ENCODE results near the gene PAM. TPM values are rescaled to one million over a fixed set of nuclear protein-coding genes. Genes with fewer than 3 reads are reported as not detected.
A peak's percentile ranks its signal among the peaks of the same experiment; 100 is the strongest.

The PAM gene
- total RNA-seq, 1 experiment from 2014 or later: 90.0 TPM

- POLR2A ChIA-PET (ENCODE audit: unreplicated experiment): no interaction called here
- Histone ChIP-seq H2AFZ (ENCODE audit: low read length) (no peak overlapping the region), H3K4me1 (ENCODE audit: insufficient read depth, low read length) (no peaks in the 10 kb centered on the region; the same call in 1 of the 2 replicates), H3K9me3 (ENCODE audit: low read length) (no peaks in the 10 kb centered on the region), H3K4me3 (ENCODE audit: low read length) (no peak overlapping the region), H3K36me3 (ENCODE audit: low read depth, low read length) (no peaks in the 10 kb centered on the region), H3K79me2 (ENCODE audit: low read length) (no peaks in the 10 kb centered on the region), H4K20me1 (ENCODE audit: low read length) (no peaks in the 10 kb centered on the region), H3F3A (ENCODE audit: low read length, unreplicated experiment) (no peaks in the 10 kb centered on the region), H3K27ac (ENCODE audit: low read length) (no peak overlapping the region), H3K9ac (ENCODE audit: low read length) (no peak overlapping the region), H3K4me2 (ENCODE audit: low read length) (no peak overlapping the region), H3K27me3 (ENCODE audit: low read length) (no peaks in the 10 kb centered on the region), H3K9me2 (replicated peaks; ENCODE audit: low read length) (no peaks in the 10 kb centered on the region)
- no TSS peak for BruUV-seq (replicated peaks)
- ATAC-seq (peak; percentile 94), DNase-seq (no peak)
- no peak for TF ChIP-seq EZH2phosphoT487 (IDR thresholded peaks at IDR 0.05; ENCODE audit: borderline replicate concordance, low read length)
- no peak for TF ChIP-seq CTCF (conservative IDR thresholded peaks at IDR 0.05; ENCODE audit: low read depth, low read length)
- TF ChIP-seq EZH2 (IDR thresholded peaks at IDR 0.05; ENCODE audit: low read length, unreplicated experiment): no peak
- intact Hi-C loops (cut with micrococcal nuclease): no loop called here
- CTCF ChIA-PET: no interaction called here
Observed at GRCh38 chr5:102895234-102895633, 140.1 kb downstream of the PAM start.

- ChIA-PET POLR2A (ENCODE audit: unreplicated experiment) (no interaction called here), CTCF (no interaction called here)
- no peaks in the 10 kb centered on the region for H3F3A ChIP-seq (ENCODE audit: low read length, unreplicated experiment)
- intact Hi-C loops (cut with micrococcal nuclease): no loop called here
- H3K4me3 ChIP-seq (ENCODE audit: low read length): no peak overlapping the region
- H3K9me2 ChIP-seq (replicated peaks; ENCODE audit: low read length): no peaks in the 10 kb centered on the region
- BruUV-seq (replicated peaks): no TSS peak
- no peak overlapping the region for H3K27ac ChIP-seq (ENCODE audit: low read length)
- DNase-seq (no peak), ATAC-seq (no peak)
- no peak for TF ChIP-seq EZH2phosphoT487 (IDR thresholded peaks at IDR 0.05; ENCODE audit: borderline replicate concordance, low read length)
- TF ChIP-seq EZH2 (IDR thresholded peaks at IDR 0.05; ENCODE audit: low read length, unreplicated experiment): no peak
- no peak for TF ChIP-seq CTCF (conservative IDR thresholded peaks at IDR 0.05; ENCODE audit: low read depth, low read length)
- H3K9me3 ChIP-seq (ENCODE audit: low read length): no peaks in the 10 kb centered on the region
- no peak overlapping the region for H3K9ac ChIP-seq (ENCODE audit: low read length)
- no peaks in the 10 kb centered on the region for H3K27me3 ChIP-seq (ENCODE audit: low read length)
- H3K36me3 ChIP-seq (ENCODE audit: low read depth, low read length): no peaks in the 10 kb centered on the region
- H3K4me1 ChIP-seq (ENCODE audit: insufficient read depth, low read length): no peaks in the 10 kb centered on the region; the same call in 1 of the 2 replicates
- no peaks in the 10 kb centered on the region for H3K79me2 ChIP-seq (ENCODE audit: low read length)
- no peaks in the 10 kb centered on the region for H4K20me1 ChIP-seq (ENCODE audit: low read length)
- H2AFZ ChIP-seq (ENCODE audit: low read length): no peak overlapping the region
- H3K4me2 ChIP-seq (ENCODE audit: low read length): no peak overlapping the region
Observed at GRCh38 chr5:102895976-102896375, 140.9 kb downstream of the PAM start.

- H3K9me3 ChIP-seq (ENCODE audit: low read length): no peaks in the 10 kb centered on the region
- 0 out of 2 replicates have a peak overlapping the region, but pooled peaks have one; percentile 27 for H3K4me2 ChIP-seq (ENCODE audit: low read length)
- no peaks in the 10 kb centered on the region for H3K79me2 ChIP-seq (ENCODE audit: low read length)
- intact Hi-C loops (cut with micrococcal nuclease): no loop called here
- H3K27me3 ChIP-seq (ENCODE audit: low read length): no peaks in the 10 kb centered on the region
- ChIA-PET POLR2A (ENCODE audit: unreplicated experiment) (no interaction called here), CTCF (no interaction called here)
- peak overlapping the region; percentile 69 for H3K27ac ChIP-seq (ENCODE audit: low read length)
- no peaks in the 10 kb centered on the region for H3K9me2 ChIP-seq (replicated peaks; ENCODE audit: low read length)
- no peaks in the 10 kb centered on the region for H4K20me1 ChIP-seq (ENCODE audit: low read length)
- H3K36me3 ChIP-seq (ENCODE audit: low read depth, low read length): no peaks in the 10 kb centered on the region
- no peak overlapping the region for H3K4me3 ChIP-seq (ENCODE audit: low read length)
- H3K4me1 ChIP-seq (ENCODE audit: insufficient read depth, low read length): peaks cover 23% of the 10 kb centered on the region
- no TSS peak for BruUV-seq (replicated peaks)
- H2AFZ ChIP-seq (ENCODE audit: low read length): no peak overlapping the region
- no peak for DNase-seq
- no peak overlapping the region for H3K9ac ChIP-seq (ENCODE audit: low read length)
- ATAC-seq: no peak
- no peaks in the 10 kb centered on the region for H3F3A ChIP-seq (ENCODE audit: low read length, unreplicated experiment)
- TF ChIP-seq EZH2phosphoT487 (IDR thresholded peaks at IDR 0.05; ENCODE audit: borderline replicate concordance, low read length): no peak
- no peak for TF ChIP-seq CTCF (conservative IDR thresholded peaks at IDR 0.05; ENCODE audit: low read depth, low read length)
- no peak for TF ChIP-seq EZH2 (IDR thresholded peaks at IDR 0.05; ENCODE audit: low read length, unreplicated experiment)
Observed at GRCh38 chr5:102901424-102902134, 146.5 kb downstream of the PAM start.

Data from PC-3 (cell line).